Fibroblast of skin of left quadriceps (primary cell): ENCODE measurements around the gene ADRA1B.

ENCODE experiments used
- DNase-seq, 2 experiments: peaks; one replicate each; pipeline ENCODE4 v3.0.0-alpha.2; 2013; ENCODE audit warnings: low read depth in 2 of 2

Gene ADRA1B

GRCh38 chr5:160018945-160019625 is 102.8 kb downstream of the ADRA1B start:
- DNase-seq, result no peak

GRCh38 chr5:160020266-160020770 is 104.0 kb downstream of the ADRA1B start:
- DNase-seq, result no peak

- DNase-seq, result no peak
Measured at GRCh38 chr5:160020964-160021363, 104.7 kb downstream of the ADRA1B start.

- DNase-seq, result peak in 1 of 2 experiments; percentile 31
Measured at GRCh38 chr5:160021831-160022446, 105.7 kb downstream of the ADRA1B start.
